Measurements from ENCODE around the gene SYNE1. TPM values are rescaled to one million over a fixed set of nuclear protein-coding genes. Genes with fewer than 3 reads are reported as not detected.
"Not testable (repeated sequence)": the region's sequence is repeated elsewhere in the genome, so short reads cannot be mapped to it uniquely, and the experiment has no call there.

Gene SYNE1
- total RNA-seq, 4 donors from 2014 or later = 78.9 to 352 (median 113) TPM

GRCh38 chr6:152343735-152344360 is 293.3 kb downstream of the SYNE1 start:
- DNase-seq (ENCODE audit: low spot score) (no peak), ATAC-seq (ENCODE audit: low FRiP score) (no peak)
- TF ChIP-seq CTCF (IDR thresholded peaks at IDR 0.05) = no peak

GRCh38 chr6:152341596-152341995 is 295.6 kb downstream of the SYNE1 start:
- ATAC-seq (ENCODE audit: low FRiP score) (no peak), DNase-seq (ENCODE audit: low spot score) (no peak)
- TF ChIP-seq CTCF (IDR thresholded peaks at IDR 0.05) = no peak

GRCh38 chr6:152338335-152339125 is 298.6 kb downstream of the SYNE1 start:
- DNase-seq (ENCODE audit: low spot score) = peak; percentile 43
- ATAC-seq (ENCODE audit: low FRiP score) = peak; percentile 57
- TF ChIP-seq CTCF (IDR thresholded peaks at IDR 0.05) = no peak

GRCh38 chr6:152334555-152334954 is 302.6 kb downstream of the SYNE1 start:
- TF ChIP-seq CTCF (IDR thresholded peaks at IDR 0.05) = no peak
- no peak for DNase-seq (ENCODE audit: low spot score)
- ATAC-seq (ENCODE audit: low FRiP score) = no peak

- DNase-seq (ENCODE audit: low spot score) = no peak
- TF ChIP-seq CTCF (IDR thresholded peaks at IDR 0.05) = no peak
- no peak for ATAC-seq (ENCODE audit: low FRiP score)
These were observed 306.2 kb downstream of the SYNE1 start for GRCh38 chr6:152330961-152331360.

GRCh38 chr6:152329638-152330448 is 307.3 kb downstream of the SYNE1 start:
- TF ChIP-seq CTCF (IDR thresholded peaks at IDR 0.05) = no peak
- no peak for DNase-seq (ENCODE audit: low spot score)
- peak; percentile 44 for ATAC-seq (ENCODE audit: low FRiP score)

- DNase-seq (ENCODE audit: low spot score); ATAC-seq (ENCODE audit: low FRiP score): not testable (repeated sequence)
These were observed 309.0 kb downstream of the SYNE1 start for GRCh38 chr6:152328200-152328599.
